ENCODE data around the gene ZMIZ2. TPM values are rescaled to one million over a fixed set of nuclear protein-coding genes. Genes with fewer than 3 reads are reported as not detected.
"Not testable (repeated sequence)": the region's sequence is repeated elsewhere in the genome, so short reads cannot be mapped to it uniquely, and the experiment has no call there.

The ZMIZ2 gene
- total RNA-seq, 1 donor from 2014 or later: 76.8 TPM

- peaks cover 24% of the 10 kb centered on the region for H3K4me1 ChIP-seq (ENCODE audit: insufficient read depth, low read length)
- H3K27ac ChIP-seq (ENCODE audit: low read depth, low read length): peak overlapping the region; percentile 62
- H4K20me1 ChIP-seq (ENCODE audit: insufficient read depth, low read length): peaks cover 64% of the 10 kb centered on the region
- Mint-ChIP-seq H3K4me1 (ENCODE audit: low read depth, unreplicated experiment) (peaks cover 19% of the 10 kb centered on the region), H3K9me3 (ENCODE audit: unreplicated experiment) (no peaks in the 10 kb centered on the region), H3K27ac (ENCODE audit: unreplicated experiment) (no peak overlapping the region), H3K27me3 (ENCODE audit: low read depth, unreplicated experiment) (no peaks in the 10 kb centered on the region), H3K36me3 (ENCODE audit: low read depth, unreplicated experiment) (peaks cover 17% of the 10 kb centered on the region), H3K4me3 (ENCODE audit: unreplicated experiment) (no peak overlapping the region)
- peaks cover 46% of the 10 kb centered on the region for H3K36me3 ChIP-seq (ENCODE audit: insufficient read depth, low read length)
- no peaks in the 10 kb centered on the region for H3K27me3 ChIP-seq (ENCODE audit: insufficient read depth, low read length)
- no peak overlapping the region for H3K4me2 ChIP-seq (ENCODE audit: low read length)
- no peak for DNase-seq (ENCODE audit: low read depth)
- no peak for FAIRE-seq
- H3K9me3 ChIP-seq (ENCODE audit: insufficient read depth, low read depth, low read length): no peaks in the 10 kb centered on the region
- TF ChIP-seq, protein P1, sequence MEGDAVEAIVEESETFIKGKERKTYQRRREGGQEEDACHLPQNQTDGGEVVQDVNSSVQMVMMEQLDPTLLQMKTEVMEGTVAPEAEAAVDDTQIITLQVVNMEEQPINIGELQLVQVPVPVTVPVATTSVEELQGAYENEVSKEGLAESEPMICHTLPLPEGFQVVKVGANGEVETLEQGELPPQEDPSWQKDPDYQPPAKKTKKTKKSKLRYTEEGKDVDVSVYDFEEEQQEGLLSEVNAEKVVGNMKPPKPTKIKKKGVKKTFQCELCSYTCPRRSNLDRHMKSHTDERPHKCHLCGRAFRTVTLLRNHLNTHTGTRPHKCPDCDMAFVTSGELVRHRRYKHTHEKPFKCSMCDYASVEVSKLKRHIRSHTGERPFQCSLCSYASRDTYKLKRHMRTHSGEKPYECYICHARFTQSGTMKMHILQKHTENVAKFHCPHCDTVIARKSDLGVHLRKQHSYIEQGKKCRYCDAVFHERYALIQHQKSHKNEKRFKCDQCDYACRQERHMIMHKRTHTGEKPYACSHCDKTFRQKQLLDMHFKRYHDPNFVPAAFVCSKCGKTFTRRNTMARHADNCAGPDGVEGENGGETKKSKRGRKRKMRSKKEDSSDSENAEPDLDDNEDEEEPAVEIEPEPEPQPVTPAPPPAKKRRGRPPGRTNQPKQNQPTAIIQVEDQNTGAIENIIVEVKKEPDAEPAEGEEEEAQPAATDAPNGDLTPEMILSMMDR (IDR thresholded peaks at IDR 0.05; ENCODE audit: insufficient read depth, low read depth, low read length): no peak
- TF ChIP-seq EZH2 (IDR thresholded peaks at IDR 0.05; ENCODE audit: insufficient read depth, low read length): no peak
- peaks cover 37% of the 10 kb centered on the region for H3K79me2 ChIP-seq (ENCODE audit: insufficient read depth, low read length)
- H3K9ac ChIP-seq (ENCODE audit: low read length): no peak overlapping the region
- H3K4me3 ChIP-seq (ENCODE audit: insufficient read depth, low read depth, low read length): no peak overlapping the region
- no peak overlapping the region for H2AFZ ChIP-seq (ENCODE audit: low read depth, low read length)
Measured at GRCh38 chr7:44802418-44803025, 53.9 kb downstream of the ZMIZ2 start.

GRCh38 chr7:44803828-44804519 is 55.3 kb downstream of the ZMIZ2 start:
- Histone ChIP-seq H4K20me1 (ENCODE audit: insufficient read depth, low read length) (peaks cover 50% of the 10 kb centered on the region), H3K79me2 (ENCODE audit: insufficient read depth, low read length) (peaks cover 23% of the 10 kb centered on the region)
- peaks cover 14% of the 10 kb centered on the region for H3K36me3 Mint-ChIP-seq (ENCODE audit: low read depth, unreplicated experiment)

GRCh38 chr7:44805950-44806349 is 57.3 kb downstream of the ZMIZ2 start:
- TF ChIP-seq, protein P1 (IDR thresholded peaks at IDR 0.05; ENCODE audit: insufficient read depth, low read depth, low read length): no peak
- no peak for TF ChIP-seq EZH2 (IDR thresholded peaks at IDR 0.05; ENCODE audit: insufficient read depth, low read length)
- no peaks in the 10 kb centered on the region for H3K9me3 Mint-ChIP-seq (ENCODE audit: unreplicated experiment)
- H3K27me3 Mint-ChIP-seq (ENCODE audit: low read depth, unreplicated experiment): no peaks in the 10 kb centered on the region
- H3K9me3 ChIP-seq (ENCODE audit: insufficient read depth, low read depth, low read length): no peaks in the 10 kb centered on the region
- peaks cover 23% of the 10 kb centered on the region for H3K36me3 ChIP-seq (ENCODE audit: insufficient read depth, low read length)
- H3K27me3 ChIP-seq (ENCODE audit: insufficient read depth, low read length): no peaks in the 10 kb centered on the region
- H3K9ac ChIP-seq (ENCODE audit: low read length): no peak overlapping the region
- H4K20me1 ChIP-seq (ENCODE audit: insufficient read depth, low read length): peaks cover 31% of the 10 kb centered on the region
- H3K27ac ChIP-seq (ENCODE audit: low read depth, low read length): no peak overlapping the region
- no peak for DNase-seq (ENCODE audit: low read depth)
- H3K4me1 ChIP-seq (ENCODE audit: insufficient read depth, low read length): peaks cover 12% of the 10 kb centered on the region
- H3K4me2 ChIP-seq (ENCODE audit: low read length): no peak overlapping the region
- peaks cover 7% of the 10 kb centered on the region for H3K79me2 ChIP-seq (ENCODE audit: insufficient read depth, low read length)
- H3K4me3 ChIP-seq (ENCODE audit: insufficient read depth, low read depth, low read length): no peak overlapping the region
- H3K4me3 Mint-ChIP-seq (ENCODE audit: unreplicated experiment): no peak overlapping the region
- H2AFZ ChIP-seq (ENCODE audit: low read depth, low read length): no peak overlapping the region
- peaks cover 11% of the 10 kb centered on the region for H3K36me3 Mint-ChIP-seq (ENCODE audit: low read depth, unreplicated experiment)
- peaks cover 11% of the 10 kb centered on the region for H3K4me1 Mint-ChIP-seq (ENCODE audit: low read depth, unreplicated experiment)
- no peak for FAIRE-seq
- H3K27ac Mint-ChIP-seq (ENCODE audit: unreplicated experiment): no peak overlapping the region

More at GRCh38 chr7:44803828-44804519, 55.3 kb downstream of the ZMIZ2 start:
- H3K4me1 Mint-ChIP-seq (ENCODE audit: low read depth, unreplicated experiment): peaks cover 19% of the 10 kb centered on the region
- not testable (repeated sequence) for H3K9me3 ChIP-seq (ENCODE audit: insufficient read depth, low read depth, low read length); H3K27ac Mint-ChIP-seq (ENCODE audit: unreplicated experiment); DNase-seq (ENCODE audit: low read depth); H3K4me3 Mint-ChIP-seq (ENCODE audit: unreplicated experiment); H3K27me3 Mint-ChIP-seq (ENCODE audit: low read depth, unreplicated experiment); H3K9me3 Mint-ChIP-seq (ENCODE audit: unreplicated experiment); H3K27ac ChIP-seq (ENCODE audit: low read depth, low read length); H3K4me2 ChIP-seq (ENCODE audit: low read length); H3K27me3 ChIP-seq (ENCODE audit: insufficient read depth, low read length); H3K4me3 ChIP-seq (ENCODE audit: insufficient read depth, low read depth, low read length); FAIRE-seq; H3K9ac ChIP-seq (ENCODE audit: low read length); H2AFZ ChIP-seq (ENCODE audit: low read depth, low read length)
- Histone ChIP-seq H3K36me3 (ENCODE audit: insufficient read depth, low read length) (peaks cover 39% of the 10 kb centered on the region), H3K4me1 (ENCODE audit: insufficient read depth, low read length) (peaks cover 19% of the 10 kb centered on the region)
